ENCODE measurements around the gene XPNPEP3.
"Not testable (repeated sequence)": the region's sequence is repeated elsewhere in the genome, so short reads cannot be mapped to it uniquely, and the experiment has no call there.

Gene XPNPEP3

GRCh38 chr22:40856513-40857308 is at the start of gene XPNPEP3, which contains the start of gene ST13:
Gene XPNPEP3 (plus strand): TSS chr22:40857148. CDS start chr22:40857182, 34 bp downstream.
Gene ST13 (minus strand): TSS chr22:40856639. CDS start chr22:40856540, 99 bp downstream.
- peak; percentile 98 for DNase-seq

DNA sequence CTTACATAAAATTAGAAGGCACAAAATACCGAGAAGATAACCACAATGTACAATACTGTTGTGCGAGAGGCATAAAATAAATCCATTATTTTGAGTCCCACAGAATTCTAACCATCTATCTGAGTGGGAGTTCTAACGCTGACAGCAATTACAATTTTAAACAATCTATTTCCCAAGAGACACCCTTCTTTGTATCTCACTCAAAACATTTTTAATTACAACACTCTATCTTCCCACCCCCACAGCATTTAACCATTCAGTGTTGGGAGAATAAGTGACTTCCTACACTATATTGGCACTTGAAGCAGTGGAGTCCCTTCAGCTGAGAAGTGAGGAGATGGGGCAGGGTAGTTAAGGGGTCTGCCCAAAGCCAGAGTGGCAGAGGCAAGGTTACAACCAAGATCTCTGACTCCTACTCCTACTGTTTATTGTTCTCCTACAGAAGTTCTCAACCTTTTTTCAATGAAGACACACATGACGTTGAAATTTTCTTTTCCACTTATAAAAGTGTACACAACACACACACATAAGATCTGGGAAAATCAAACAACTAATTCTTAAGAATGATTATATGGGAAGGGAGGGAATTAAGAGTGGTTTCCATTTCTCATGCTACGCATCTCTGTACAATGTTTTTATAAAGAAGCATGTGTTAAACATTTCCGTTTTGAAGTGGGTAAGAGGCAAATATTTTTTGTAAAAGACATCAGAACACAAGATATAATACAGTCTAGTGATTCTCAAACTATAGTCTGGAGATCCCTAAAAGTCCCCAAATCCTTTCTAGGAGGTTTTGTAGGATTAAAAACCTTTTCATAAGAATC is 48.7 kb upstream of the XPNPEP3 start:
- peak; percentile 51 for DNase-seq

GRCh38 chr22:40813912-40814315 is 43.0 kb upstream of the XPNPEP3 start:
- DNase-seq = no peak

DNA sequence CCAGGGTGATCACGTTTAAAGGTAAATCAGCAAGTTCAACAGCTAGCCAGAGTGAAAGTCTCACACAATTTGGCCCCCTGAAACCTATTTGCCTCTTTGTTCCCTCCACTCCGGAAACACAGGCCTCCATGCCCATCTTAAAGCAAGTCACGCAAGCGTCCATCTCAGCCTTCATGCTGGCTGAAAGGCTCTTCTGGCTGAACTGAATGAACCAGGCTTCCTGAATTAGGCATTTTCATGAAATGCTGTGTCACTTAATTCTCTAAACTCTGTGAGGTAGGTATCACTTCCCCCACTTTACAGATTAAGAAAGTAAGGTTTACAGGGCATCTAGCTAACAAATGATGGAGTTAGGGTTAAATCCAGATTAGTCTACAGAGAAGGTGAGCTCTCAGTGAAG is 39.2 kb upstream of the XPNPEP3 start:
- no peak for DNase-seq

GRCh38 chr22:40818192-40818746 is 38.7 kb upstream of the XPNPEP3 start:
- no peak for DNase-seq

GRCh38 chr22:40818747-40819598 is 38.0 kb upstream of the XPNPEP3 start, which contains the start of gene SLC25A17:
Gene SLC25A17 (minus strand): TSS chr22:40819346. CDS start chr22:40819248, 98 bp downstream.
- peak; percentile 98 for DNase-seq

DNA sequence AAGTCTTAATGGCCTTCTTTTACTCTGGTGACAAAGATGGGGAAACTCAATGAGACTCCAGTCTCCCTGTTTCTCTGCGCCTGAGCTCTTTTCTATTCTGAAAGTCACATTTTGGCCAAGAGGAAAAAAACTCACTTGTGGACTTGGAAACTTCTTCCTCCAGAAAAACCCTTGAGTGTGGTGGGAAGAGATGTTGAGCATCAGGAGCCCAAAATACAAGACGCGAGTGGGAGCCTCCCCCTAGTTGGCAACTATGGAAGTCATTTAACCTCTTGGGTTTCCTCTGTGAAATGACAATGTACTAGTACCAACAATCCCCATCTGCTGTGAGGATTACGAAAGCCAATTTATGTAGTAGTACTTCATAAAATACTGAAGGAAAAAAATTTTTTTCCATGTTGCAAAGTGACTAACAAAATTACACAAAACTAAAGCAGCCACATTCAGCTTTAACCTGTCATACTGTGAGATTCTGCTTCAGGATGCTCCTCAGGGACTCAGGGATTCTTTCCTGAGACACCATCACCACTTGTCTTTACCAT is 37.3 kb upstream of the XPNPEP3 start:
- peak; percentile 74 for DNase-seq

GRCh38 chr22:40823426-40823825 is 33.5 kb upstream of the XPNPEP3 start:
- no peak for DNase-seq

DNA sequence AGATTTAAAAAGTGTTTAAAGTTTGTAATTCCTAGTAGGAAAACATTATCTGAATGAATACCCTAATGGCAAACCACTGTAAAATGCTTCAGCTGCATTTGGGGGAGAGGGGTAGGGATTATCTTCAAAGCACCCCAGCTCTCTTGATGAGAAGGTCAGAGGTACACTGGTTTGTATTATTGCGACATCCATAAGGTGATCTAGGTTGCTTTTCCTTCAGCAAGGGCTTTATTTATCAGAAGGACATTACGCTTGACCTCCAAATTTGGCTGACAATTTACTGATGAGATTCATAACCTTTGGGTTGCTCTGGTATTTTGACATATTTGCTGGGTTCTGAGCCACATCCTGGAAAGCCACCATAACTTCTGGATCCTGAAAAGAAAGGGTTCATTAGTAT is 30.7 kb upstream of the XPNPEP3 start:
- not testable (repeated sequence) for DNase-seq

- no peak for DNase-seq
These were observed 29.8 kb upstream of the XPNPEP3 start for GRCh38 chr22:40826984-40827741.

- DNase-seq = no peak
These were observed 27.8 kb upstream of the XPNPEP3 start for GRCh38 chr22:40829131-40829530.

GRCh38 chr22:40834619-40835018 is 22.3 kb upstream of the XPNPEP3 start:
- no peak for DNase-seq

DNA sequence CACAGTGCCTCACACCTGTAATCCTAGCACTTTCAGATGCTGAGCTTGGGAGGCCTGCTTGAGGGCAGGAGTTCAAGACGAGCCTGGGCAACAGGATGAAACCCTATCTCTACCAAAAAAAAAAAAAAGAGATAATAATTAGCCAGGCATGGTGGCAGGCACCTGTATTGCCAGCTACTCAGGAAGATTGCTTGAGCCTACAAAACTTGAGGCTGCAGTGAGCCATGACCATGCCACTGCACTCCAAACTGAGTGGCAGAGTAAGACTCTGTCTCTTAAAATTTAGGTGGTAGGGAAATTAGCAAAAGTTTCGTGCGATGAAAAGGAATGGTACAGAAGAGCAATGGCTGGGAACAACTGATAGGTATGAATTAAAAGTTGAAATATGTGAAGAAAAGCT is 18.5 kb upstream of the XPNPEP3 start:
- DNase-seq = no peak

GRCh38 chr22:40844951-40845350 is 12.0 kb upstream of the XPNPEP3 start:
- no peak for DNase-seq

- DNase-seq = not testable (repeated sequence)
These were observed 11.1 kb upstream of the XPNPEP3 start for GRCh38 chr22:40845816-40846215.

GRCh38 chr22:40853333-40853732 is 3.6 kb upstream of the XPNPEP3 start:
- no peak for DNase-seq

DNA sequence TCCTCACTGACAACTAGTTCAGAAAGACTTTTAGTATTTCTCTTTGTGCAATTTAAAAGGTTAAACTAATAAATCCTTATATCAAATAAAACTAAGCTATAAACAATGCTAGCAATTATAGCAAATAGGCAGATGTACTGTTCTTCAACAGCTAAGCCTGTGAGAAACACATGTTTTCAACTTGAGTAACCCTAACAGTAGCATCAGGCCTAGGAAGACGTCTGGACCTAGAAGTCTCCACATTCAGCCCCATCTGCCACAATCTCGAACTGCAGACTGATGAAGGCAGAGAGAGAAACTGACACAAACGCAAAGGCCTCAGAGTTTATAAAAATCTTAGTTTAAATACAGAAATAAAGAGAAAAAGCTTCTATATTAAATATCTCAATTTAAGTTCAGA is 3.0 kb upstream of the XPNPEP3 start:
- no peak for DNase-seq

- DNase-seq = peak; percentile 52
These were observed 1.6 kb upstream of the XPNPEP3 start for GRCh38 chr22:40855071-40855978.

DNA sequence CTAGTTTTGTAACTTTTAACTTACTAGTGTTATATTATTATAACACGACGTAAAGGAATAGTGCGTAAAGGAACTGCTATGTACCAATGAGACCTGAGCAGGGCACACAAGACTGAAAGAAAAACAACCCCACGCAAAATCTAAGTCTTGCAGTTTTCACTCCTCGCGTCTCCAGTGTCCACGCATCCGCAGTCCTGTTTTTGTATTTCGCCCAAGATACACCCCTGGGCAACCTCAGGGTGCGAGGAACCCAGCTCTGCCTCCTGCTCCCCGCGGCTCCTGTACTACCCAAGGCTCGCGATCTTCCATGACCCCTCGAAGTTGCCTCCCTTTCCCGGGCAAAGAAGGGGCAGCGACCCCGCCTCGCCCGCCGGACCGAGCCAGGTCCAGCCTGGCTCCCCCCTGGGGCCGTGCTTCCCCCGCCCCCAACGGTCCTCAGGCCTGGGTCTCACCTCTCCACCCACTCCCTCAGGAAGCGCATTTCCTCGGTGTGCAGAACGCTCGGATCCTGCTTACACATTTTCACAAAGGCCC is 902 bp upstream of the XPNPEP3 start:
- DNase-seq = peak; percentile 74

DNA sequence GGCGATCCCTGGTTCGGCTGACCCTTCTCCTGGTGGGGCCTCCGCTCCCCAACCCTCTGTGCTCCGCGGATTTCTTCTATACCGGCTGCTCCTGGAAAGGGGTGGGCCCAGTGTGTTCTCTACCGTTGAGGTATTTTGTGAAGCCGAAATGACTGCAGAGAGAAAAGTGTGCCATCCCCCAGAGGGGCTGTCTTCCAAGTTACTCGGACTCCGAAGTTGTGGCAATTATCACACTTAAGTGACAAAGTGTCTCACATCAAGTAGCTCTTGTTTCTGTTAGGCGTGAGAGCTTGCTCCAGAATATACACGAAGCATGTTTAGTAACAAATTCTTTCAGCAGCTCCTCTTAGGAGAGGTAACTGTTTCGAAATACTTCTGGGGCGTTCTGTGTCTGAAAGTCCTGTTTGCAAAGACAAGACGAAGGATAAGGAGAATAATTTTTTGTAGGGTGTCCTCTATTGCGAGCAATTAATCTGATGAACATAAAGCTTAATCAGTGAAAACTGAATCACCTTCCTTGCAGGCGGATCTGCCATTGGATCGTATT is 434 bp downstream of the XPNPEP3 start:
- DNase-seq = no peak
